Activated CD8-positive, alpha-beta T cell treated with anti-CD3 and anti-CD28 coated beads for 36 hours (primary cell): ENCODE results near the gene PTPN20. TPM values are rescaled to one million over a fixed set of nuclear protein-coding genes. Genes with fewer than 3 reads are reported as not detected.

ENCODE experiments used
- ATAC-seq: fragments of 200-7000 bp; cut with Tn5 transposase; one replicate; pipeline ENCODE4 v1.10.0; 2021; ENCODE audit warnings: mild to moderate bottlenecking, moderate library complexity
- CTCF ChIA-PET: fragments of 350-600 bp; sonication (Branson Sonifier 250); formaldehyde crosslinking; loops from one replicate; lab custom pipeline; 2021; ENCODE audit warnings: antibody characterized with exemption; lab: Charles Lee
- POLR2A ChIA-PET: fragments of 350-600 bp; sonication (Branson Sonifier 250); formaldehyde crosslinking; loops from one replicate; lab custom pipeline; 2021; ENCODE audit warnings: antibody characterized with exemption; lab: Charles Lee
- DNase-seq: peaks from one replicate; pipeline ENCODE4 v3.0.0-alpha.2; 2020
- H3K27ac Mint-ChIP-seq: one replicate; pipeline ENCODE4 v1.8.0; 2021; ENCODE audit warnings: mild to moderate bottlenecking, mixed read lengths
- H3K27me3 Mint-ChIP-seq: one replicate; pipeline ENCODE4 v1.8.0; 2021; ENCODE audit warnings: mixed read lengths
- H3K36me3 Mint-ChIP-seq: one replicate; pipeline ENCODE4 v1.8.0; 2021; ENCODE audit warnings: low read depth, mixed read lengths
- H3K4me1 Mint-ChIP-seq: one replicate; pipeline ENCODE4 v1.8.0; 2021; ENCODE audit warnings: low read depth, mixed read lengths
- H3K4me3 Mint-ChIP-seq: one replicate; pipeline ENCODE4 v1.8.0; 2021; ENCODE audit warnings: mild to moderate bottlenecking, moderate library complexity, mixed read lengths
- H3K9me3 Mint-ChIP-seq: one replicate; pipeline ENCODE4 v1.8.0; 2021; ENCODE audit warnings: mixed read lengths
- CTCF ChIP-seq: fragments of 200-600 bp; IDR thresholded peaks from one replicate; pipeline ENCODE4 v1.8.0; 2022; ENCODE audit warnings: antibody characterized with exemption, mild to moderate bottlenecking
- intact Hi-C: fragments of 100-400 bp; cut with micrococcal nuclease; formaldehyde crosslinking; loops from one replicate; pipeline ENCODE4 v1.10.0; 2022
- total RNA-seq, 2 experiments: library from RNA; stranded (reverse); gene quantifications; one replicate each; pipeline ENCODE4 v1.2.3, GENCODE V29; 2021

The PTPN20 gene
- total RNA-seq, 2 experiments from 2014 or later: 0.11 to 0.47 TPM

- H3K9me3 Mint-ChIP-seq: no peaks in the 10 kb centered on the region
- no peak for TF ChIP-seq CTCF
- ATAC-seq: no peak
- no peak overlapping the region for H3K4me3 Mint-ChIP-seq
- H3K36me3 Mint-ChIP-seq: no peaks in the 10 kb centered on the region
- H3K27me3 Mint-ChIP-seq: peaks cover 3% of the 10 kb centered on the region
- H3K4me1 Mint-ChIP-seq: no peaks in the 10 kb centered on the region
- POLR2A ChIA-PET: no interaction called here
- intact Hi-C loops: no loop called here
- no peak overlapping the region for H3K27ac Mint-ChIP-seq
- DNase-seq: no peak
- CTCF ChIA-PET: interaction anchor here (1.3 kb wide), 1 partner anchor 26 kb away, joined by 4 read pairs; no protein-coding TSS in a partner anchor
These were observed 87.4 kb downstream of the PTPN20 start for GRCh38 chr10:46998595-46998994.

- ChIA-PET CTCF (no interaction called here), POLR2A (no interaction called here)
- no peaks in the 10 kb centered on the region for H3K36me3 Mint-ChIP-seq
- no peak overlapping the region for H3K4me3 Mint-ChIP-seq
- ATAC-seq: no peak
- H3K27me3 Mint-ChIP-seq: peaks cover 3% of the 10 kb centered on the region
- H3K27ac Mint-ChIP-seq: no peak overlapping the region
- no peaks in the 10 kb centered on the region for H3K9me3 Mint-ChIP-seq
- intact Hi-C loops: no loop called here
- no peaks in the 10 kb centered on the region for H3K4me1 Mint-ChIP-seq
- TF ChIP-seq CTCF: no peak
- DNase-seq: no peak
These were observed 88.0 kb downstream of the PTPN20 start for GRCh38 chr10:46999217-46999616.

- H3K36me3 Mint-ChIP-seq: no peaks in the 10 kb centered on the region
- H3K9me3 Mint-ChIP-seq: no peaks in the 10 kb centered on the region
- ATAC-seq: no peak
- H3K4me3 Mint-ChIP-seq: no peak overlapping the region
- POLR2A ChIA-PET: no interaction called here
- no peaks in the 10 kb centered on the region for H3K4me1 Mint-ChIP-seq
- peaks cover 3% of the 10 kb centered on the region for H3K27me3 Mint-ChIP-seq
- intact Hi-C loops: no loop called here
- CTCF ChIA-PET: no interaction called here
- no peak for TF ChIP-seq CTCF
- DNase-seq: no peak
- no peak overlapping the region for H3K27ac Mint-ChIP-seq
These were observed 97.5 kb downstream of the PTPN20 start for GRCh38 chr10:47008769-47009168.

GRCh38 chr10:47009215-47009838 lies 98.1 kb downstream of the PTPN20 start:
- ChIA-PET POLR2A (no interaction called here), CTCF (no interaction called here)

More at GRCh38 chr10:47009215-47009838, 98.1 kb downstream of the PTPN20 start:
- DNase-seq (no peak), ATAC-seq (no peak)
- Mint-ChIP-seq H3K36me3 (no peaks in the 10 kb centered on the region), H3K9me3 (no peaks in the 10 kb centered on the region), H3K4me1 (no peaks in the 10 kb centered on the region), H3K27me3 (peaks cover 3% of the 10 kb centered on the region), H3K4me3 (no peak overlapping the region), H3K27ac (no peak overlapping the region)
- no peak for TF ChIP-seq CTCF
- intact Hi-C loops: no loop called here
